GM23338 (cell line): ENCODE data around the gene CHD2. TPM values are rescaled to one million over a fixed set of nuclear protein-coding genes. Genes with fewer than 3 reads are reported as not detected.

ENCODE experiments used
- ATAC-seq: fragments of 200-7000 bp; cut with Tn5 transposase; 3 replicates; pipeline ENCODE4 v1.9.1; 2020
- DNase-seq: peaks from one replicate; pipeline ENCODE4 v3.0.0-alpha.2; 2015; ENCODE audit warnings: low spot score
- H2AFZ ChIP-seq: fragments of 200-600 bp; sonication (generic); 2 replicates; pipeline ENCODE4 v1.8.0; 2016; ENCODE audit warnings: antibody characterized with exemption, mild to moderate bottlenecking, moderate library complexity
- H3F3A ChIP-seq: fragments of 200-600 bp; sonication (generic); replicated peaks from 2 replicates; pipeline ENCODE4 v1.8.0; 2017; ENCODE audit warnings: antibody characterized with exemption, mixed run types, low read depth
- H3K27ac ChIP-seq: fragments of 200-600 bp; sonication (generic); 2 replicates; pipeline ENCODE4 v1.6.1; 2016; ENCODE audit warnings: low read depth
- H3K27me3 ChIP-seq: fragments of 200-600 bp; sonication (generic); 2 replicates; pipeline ENCODE4 v1.8.0; 2016; ENCODE audit warnings: mild to moderate bottlenecking, mixed run types, moderate library complexity; ENCODE audit not compliant: insufficient read depth
- H3K36me3 ChIP-seq: fragments of 200-600 bp; sonication (generic); 2 replicates; pipeline ENCODE4 v1.8.0; 2016; ENCODE audit warnings: mild to moderate bottlenecking; ENCODE audit not compliant: insufficient read depth
- H3K4me1 ChIP-seq: fragments of 200-600 bp; sonication (generic); 2 replicates; pipeline ENCODE4 v1.8.0; 2016; ENCODE audit warnings: mild to moderate bottlenecking, moderate library complexity; ENCODE audit not compliant: insufficient read depth
- H3K4me2 ChIP-seq: fragments of 200-600 bp; sonication (generic); 2 replicates; pipeline ENCODE4 v1.7.1; 2017; ENCODE audit warnings: mixed run types
- H3K4me3 ChIP-seq: fragments of 200-600 bp; sonication (generic); 2 replicates; pipeline ENCODE4 v1.6.1; 2016; ENCODE audit warnings: mixed run types
- H3K79me2 ChIP-seq: fragments of 200-600 bp; sonication (generic); replicated peaks from 2 replicates; pipeline ENCODE4 v1.8.0; 2017; ENCODE audit warnings: mild to moderate bottlenecking; ENCODE audit not compliant: insufficient read depth
- H3K9me2 ChIP-seq: fragments of 200-600 bp; sonication (generic); 2 replicates; pipeline ENCODE4 v1.8.0; 2017; ENCODE audit not compliant: insufficient read depth
- H4K20me1 ChIP-seq: fragments of 200-600 bp; sonication (generic); replicated peaks from 2 replicates; pipeline ENCODE4 v1.8.0; 2017; ENCODE audit warnings: mild to moderate bottlenecking; ENCODE audit not compliant: insufficient read depth
- H3K27ac Mint-ChIP-seq: 2 replicates; pipeline ENCODE4 v1.8.0; 2020; ENCODE audit warnings: inconsistent platforms, mild to moderate bottlenecking, moderate library complexity, mixed read lengths
- H3K27me3 Mint-ChIP-seq: 3 replicates; pipeline ENCODE4 v1.8.0; 2022; ENCODE audit warnings: low read depth, mild to moderate bottlenecking, moderate library complexity, mixed read lengths, inconsistent platforms; ENCODE audit not compliant: insufficient read depth, poor library complexity
- H3K36me3 Mint-ChIP-seq: 3 replicates; pipeline ENCODE4 v1.8.0; 2021; ENCODE audit warnings: low read depth, mild to moderate bottlenecking, inconsistent platforms, moderate library complexity, mixed read lengths
- H3K4me1 Mint-ChIP-seq: 3 replicates; pipeline ENCODE4 v1.8.0; 2020; ENCODE audit warnings: mild to moderate bottlenecking, inconsistent platforms, mixed read lengths
- H3K4me3 Mint-ChIP-seq: 3 replicates; pipeline ENCODE4 v1.8.0; 2021; ENCODE audit warnings: moderate library complexity, mild to moderate bottlenecking, inconsistent platforms, mixed read lengths
- H3K9me3 Mint-ChIP-seq: 3 replicates; pipeline ENCODE4 v1.8.0; 2020; ENCODE audit warnings: moderate library complexity, mild to moderate bottlenecking, inconsistent platforms, mixed read lengths
- CREB1 ChIP-seq: fragments of 250-450 bp; sonication (Bioruptor Pico); IDR thresholded peaks from 2 replicates; pipeline ENCODE4 v1.5.0; 2020; ENCODE audit warnings: low read depth, mild to moderate bottlenecking, moderate library complexity
- CTCF ChIP-seq, 2 experiments: fragments of 200-600 bp in 1 of 2; sonication (generic) in 1 of 2; conservative IDR thresholded peaks; 2 replicates each; pipeline versions ENCODE4 v1.5.1 to v1.6.1; 2016 to 2017; ENCODE audit warnings: antibody characterized with exemption in 2 of 2, low read depth in 2 of 2, mild to moderate bottlenecking in 2 of 2, moderate library complexity in 1 of 2
- ETS1 ChIP-seq: IDR thresholded peaks from 2 replicates; pipeline ENCODE4 v1.6.1; 2016; ENCODE audit warnings: antibody characterized with exemption
- EZH2 ChIP-seq: fragments of 200-600 bp; sonication (generic); IDR thresholded peaks from one replicate; pipeline ENCODE4 v1.8.0; 2017; ENCODE audit warnings: antibody characterized with exemption, mild to moderate bottlenecking, low read depth; ENCODE audit not compliant: unreplicated experiment
- EZH2phosphoT487 ChIP-seq: fragments of 200-600 bp; sonication (generic); IDR thresholded peaks from one replicate; pipeline ENCODE4 v1.8.1; 2018; ENCODE audit warnings: antibody characterized with exemption; ENCODE audit not compliant: unreplicated experiment
- JUNB ChIP-seq: IDR thresholded peaks from one replicate; pipeline ENCODE4 v1.6.1; 2016; ENCODE audit warnings: antibody characterized with exemption; ENCODE audit not compliant: unreplicated experiment
- NANOG ChIP-seq: IDR thresholded peaks from 2 replicates; pipeline ENCODE4 v1.6.1; 2016; ENCODE audit warnings: antibody characterized with exemption, borderline replicate concordance
- POLR2AphosphoS5 ChIP-seq: IDR thresholded peaks from 2 replicates; pipeline ENCODE4 v1.6.1; 2016; ENCODE audit warnings: antibody characterized with exemption, low read depth
- REST ChIP-seq: IDR thresholded peaks from one replicate; pipeline ENCODE4 v1.6.1; 2018; ENCODE audit warnings: antibody characterized with exemption; ENCODE audit not compliant: unreplicated experiment
- STAT1 ChIP-seq: IDR thresholded peaks from one replicate; pipeline ENCODE4 v1.6.1; 2016; ENCODE audit warnings: antibody characterized with exemption; ENCODE audit not compliant: unreplicated experiment
- ZNF114 ChIP-seq: fragments of 250-450 bp; sonication (Bioruptor Pico); IDR thresholded peaks from 2 replicates; pipeline ENCODE4 v1.5.0; 2020; ENCODE audit warnings: mild to moderate bottlenecking, moderate library complexity
- ZNF331 ChIP-seq: fragments of 250-450 bp; sonication (Bioruptor Pico); IDR thresholded peaks from 2 replicates; pipeline ENCODE4 v1.5.0; 2020; ENCODE audit warnings: low read depth, mild to moderate bottlenecking, moderate library complexity
- ZNF462 ChIP-seq: fragments of 250-450 bp; sonication (Bioruptor Pico); IDR thresholded peaks from 2 replicates; pipeline ENCODE4 v1.5.0; 2020; ENCODE audit warnings: mild to moderate bottlenecking, moderate library complexity
- polyA plus RNA-seq: library from polyadenylated mRNA; unstranded; fragments of >200 nt; fragmentation: Nextera tagmentation; extraction: Ambion mirVana; gene quantifications from 2 replicates; pipeline ENCODE4 v1.2.1, GENCODE V29; 2016
- total RNA-seq: library from RNA; depleted of rRNA; stranded (reverse); fragments of >200 nt; shearing (Covaris generic); gene quantifications from 2 replicates; pipeline ENCODE4 v1.2.3, GENCODE V29; 2014

CHD2 gene
- total and polyA plus RNA-seq, 2 experiments from 2014 or later: 119 to 130 TPM

GRCh38 chr15:93051236-93052089 is 151.3 kb downstream of the CHD2 start:
- H3K36me3 Mint-ChIP-seq: peaks cover 79% of the 10 kb centered on the region
- no peak overlapping the region for H3K27ac Mint-ChIP-seq
- Histone ChIP-seq H3K27me3 (no peaks in the 10 kb centered on the region), H4K20me1 (peaks cover 14% of the 10 kb centered on the region; the same call in 1 of the 2 replicates), H2AFZ (no peak overlapping the region), H3K4me1 (no peaks in the 10 kb centered on the region), H3K9me2 (no peaks in the 10 kb centered on the region), H3K4me2 (no peak overlapping the region), H3K79me2 (peaks cover 21% of the 10 kb centered on the region), H3F3A (no peaks in the 10 kb centered on the region), H3K4me3 (no peak overlapping the region), H3K27ac (no peak overlapping the region), H3K36me3 (peaks cover 17% of the 10 kb centered on the region)
- ATAC-seq (no peak), DNase-seq (no peak)
- peaks cover 13% of the 10 kb centered on the region for H3K27me3 Mint-ChIP-seq
- H3K4me3 Mint-ChIP-seq: no peak overlapping the region
- H3K9me3 Mint-ChIP-seq: peaks cover 8% of the 10 kb centered on the region; the same call in 2 of the 3 replicates
- peaks cover 6% of the 10 kb centered on the region for H3K4me1 Mint-ChIP-seq
- TF ChIP-seq REST: no peak
- TF ChIP-seq STAT1: no peak
- TF ChIP-seq ETS1: no peak
- no peak for TF ChIP-seq POLR2AphosphoS5
- no peak for TF ChIP-seq EZH2phosphoT487
- TF ChIP-seq ZNF331 (CRISPR knock-in tag): no peak
- no peak for TF ChIP-seq JUNB
- TF ChIP-seq ZNF462 (CRISPR knock-in tag): no peak
- TF ChIP-seq NANOG: no peak
- no peak for TF ChIP-seq ZNF114
- TF ChIP-seq EZH2: no peak
- TF ChIP-seq CREB1 (CRISPR knock-in tag): no peak
- TF ChIP-seq CTCF (conservative IDR thresholded peaks at IDR 0.05; ENCODE audit: low read depth in 2 of 2): no peak
